IMR-90 (cell line): ENCODE data around the gene DPP10. TPM values are rescaled to one million over a fixed set of nuclear protein-coding genes. Genes with fewer than 3 reads are reported as not detected.
A peak's percentile ranks its signal among the peaks of the same experiment; 100 is the strongest.
"Not testable (repeated sequence)": the region's sequence is repeated elsewhere in the genome, so short reads cannot be mapped to it uniquely, and the experiment has no call there.

Source experiments
- ATAC-seq: fragments of 200-7000 bp; cut with Tn5 transposase; 2 replicates; pipeline ENCODE4 v1.9.1; 2020; ENCODE audit warnings: low read depth, mild to moderate bottlenecking, moderate library complexity
- BruUV-seq: library from RNA; stranded (reverse); fragments of 400-500 nt; replicated peaks from 2 replicates; lab custom pipeline; 2021; lab: Mats Ljungman, UMichigan
- CTCF ChIA-PET: fragments of 300-600 bp; formaldehyde crosslinking; extraction: SDS; loops from one replicate; lab custom pipeline; 2021; ENCODE audit warnings: antibody characterized with exemption; lab: Yijun Ruan, JAX
- POLR2A ChIA-PET: fragments of 300-600 bp; sonication (Branson Sonifier 250); formaldehyde crosslinking; loops from one replicate; lab custom pipeline; 2022; ENCODE audit warnings: antibody characterized with exemption; ENCODE audit not compliant: unreplicated experiment; lab: Charles Lee
- DNase-seq: peaks from one replicate; pipeline ENCODE4 v3.0.0; 2013
- H2AFZ ChIP-seq: replicated peaks from 2 replicates; pipeline ENCODE3; 2013; ENCODE audit warnings: low read length, mild to moderate bottlenecking; ENCODE audit not compliant: poor library complexity
- H2AK5ac ChIP-seq: 2 replicates; pipeline ENCODE4 v1.6.1; 2013; ENCODE audit warnings: low read depth, low read length, inconsistent platforms
- H2AK9ac ChIP-seq: replicated peaks from 2 replicates; pipeline ENCODE3; 2013; ENCODE audit warnings: mild to moderate bottlenecking, low read depth, low read length, moderate library complexity; ENCODE audit not compliant: poor library complexity
- H2BK120ac ChIP-seq: 2 replicates; pipeline ENCODE4 v1.6.1; 2013; ENCODE audit warnings: low read depth, low read length, inconsistent platforms
- H2BK15ac ChIP-seq: 3 replicates; pipeline ENCODE4 v1.6.1; 2013; ENCODE audit warnings: low read depth, low read length, inconsistent platforms
- H2BK20ac ChIP-seq: 2 replicates; pipeline ENCODE4 v1.6.1; 2013; ENCODE audit warnings: low read depth, mild to moderate bottlenecking, inconsistent platforms, low read length, moderate library complexity
- H2BK5ac ChIP-seq: 2 replicates; pipeline ENCODE4 v1.6.1; 2013; ENCODE audit warnings: mild to moderate bottlenecking, low read depth, low read length, inconsistent platforms; ENCODE audit not compliant: poor library complexity, severe bottlenecking
- H3K14ac ChIP-seq: replicated peaks from 2 replicates; pipeline ENCODE4 v1.6.1; 2013; ENCODE audit warnings: low read depth, low read length, inconsistent platforms
- H3K18ac ChIP-seq: 2 replicates; pipeline ENCODE4 v1.6.1; 2013; ENCODE audit warnings: low read depth, low read length, control low read depth
- H3K23ac ChIP-seq: 2 replicates; pipeline ENCODE4 v1.6.1; 2013; ENCODE audit warnings: low read depth, low read length, inconsistent platforms
- H3K27ac ChIP-seq: 2 replicates; pipeline ENCODE4 v1.5.1; 2013; ENCODE audit warnings: mild to moderate bottlenecking, control low read depth, low read length; ENCODE audit not compliant: insufficient read depth
- H3K27me3 ChIP-seq: 2 replicates; pipeline ENCODE4 v1.6.1; 2013; ENCODE audit warnings: low read length; ENCODE audit not compliant: control insufficient read depth, insufficient read depth
- H3K36me3 ChIP-seq: 2 replicates; pipeline ENCODE4 v1.6.1; 2013; ENCODE audit warnings: low read length, mixed read lengths; ENCODE audit not compliant: control insufficient read depth, insufficient read depth
- H3K4ac ChIP-seq: 2 replicates; pipeline ENCODE4 v1.6.1; 2013; ENCODE audit warnings: low read depth, low read length, inconsistent platforms
- H3K4me1 ChIP-seq: 2 replicates; pipeline ENCODE4 v1.6.1; 2013; ENCODE audit warnings: low read length, mixed read lengths; ENCODE audit not compliant: control insufficient read depth, insufficient read depth
- H3K4me2 ChIP-seq: 2 replicates; pipeline ENCODE4 v1.6.1; 2013; ENCODE audit warnings: low read depth, mild to moderate bottlenecking, control low read depth, low read length, moderate library complexity
- H3K4me3 ChIP-seq: 2 replicates; pipeline ENCODE4 v1.5.1; 2013; ENCODE audit warnings: low read depth, mild to moderate bottlenecking, control low read depth, low read length, moderate library complexity; ENCODE audit not compliant: insufficient read depth
- H3K56ac ChIP-seq: 2 replicates; pipeline ENCODE4 v1.6.1; 2013; ENCODE audit warnings: low read length, inconsistent platforms; ENCODE audit not compliant: insufficient read depth; ENCODE audit errors: extremely low read depth
- H3K79me1 ChIP-seq, 2 experiments: 2 replicates each; pipeline ENCODE4 v1.6.1; 2013; ENCODE audit warnings: low read length in 2 of 2, inconsistent platforms in 1 of 2, low read depth in 1 of 2
- H3K9ac ChIP-seq: 2 replicates; pipeline ENCODE4 v1.6.1; 2013; ENCODE audit warnings: low read depth, low read length, control low read depth
- H3K9me1 ChIP-seq: 2 replicates; pipeline ENCODE4 v1.6.1; 2013; ENCODE audit warnings: low read length, inconsistent platforms; ENCODE audit not compliant: insufficient read depth
- H3K9me3 ChIP-seq: 2 replicates; pipeline ENCODE4 v1.6.1; 2013; ENCODE audit warnings: low read length; ENCODE audit not compliant: control insufficient read depth, insufficient read depth
- H4K20me1 ChIP-seq: 2 replicates; pipeline ENCODE4 v1.6.1; 2013; ENCODE audit warnings: low read length, inconsistent platforms; ENCODE audit not compliant: insufficient read depth
- H4K5ac ChIP-seq: 2 replicates; pipeline ENCODE4 v1.6.1; 2013; ENCODE audit warnings: mild to moderate bottlenecking, low read depth, low read length, control low read depth
- H4K8ac ChIP-seq, 2 experiments: 2 replicates each; pipeline ENCODE4 v1.6.1; 2013; ENCODE audit warnings: low read depth in 2 of 2, low read length in 2 of 2, control low read depth in 1 of 2, inconsistent platforms in 1 of 2
- H4K91ac ChIP-seq: 2 replicates; pipeline ENCODE4 v1.6.1; 2013; ENCODE audit warnings: low read depth, low read length, inconsistent platforms; ENCODE audit not compliant: insufficient read depth
- MAFK ChIP-seq: IDR thresholded peaks from 2 replicates; pipeline ENCODE4 v1.6.1; 2012; ENCODE audit warnings: low read depth, low read length, improper control_type of control experiment
- NFE2L2 ChIP-seq: fragments of 150-350 bp; IDR thresholded peaks from 2 replicates; pipeline ENCODE4 v1.6.1; 2016; ENCODE audit warnings: low read depth, mild to moderate bottlenecking, low read length
- WGBS, 2 experiments: methylation state at CpG; one replicate each; pipeline versions ENCODE4 v1.1.5 to v1.1.7; 2013; ENCODE audit warnings: missing lambda C conversion rate in 2 of 2; ENCODE audit not compliant: insufficient read length in 1 of 2; ENCODE audit errors: extremely low coverage in 2 of 2; 5-methylcytosine and 5-hydroxymethylcytosine counted together
- dilution Hi-C: fragments of 300-500 bp; cut with HindIII; formaldehyde crosslinking; loops from one replicate; pipeline ENCODE4 v1.14.3; 2018; ENCODE audit warnings: low sequenced_read_pairs; ENCODE audit not compliant: unreplicated experiment
- in situ Hi-C: fragments of 300-500 bp; cut with MboI; formaldehyde crosslinking; loops from 3 replicates; pipeline ENCODE4 v1.14.3; 2019; ENCODE audit warnings: low sequenced_read_pairs, inconsistent platforms, mixed read lengths
- intact Hi-C: fragments of 100-400 bp; cut with micrococcal nuclease; formaldehyde crosslinking; loops from 2 replicates; pipeline ENCODE4 v1.10.0; 2022
- polyA plus RNA-seq, 3 experiments: library from polyadenylated mRNA; depleted of rRNA; stranded (reverse); fragments of >200 nt; gene quantifications; 2 replicates each; pipeline ENCODE4 v1.2.3, GENCODE V29; 2012; ENCODE audit warnings: low replicate concordance in 1 of 3
- total RNA-seq: library from RNA; depleted of rRNA; stranded (reverse); fragments of >200 nt; gene quantifications from 2 replicates; pipeline ENCODE4 v1.2.3, GENCODE V29; 2012

DPP10 gene
- total and polyA plus RNA-seq, 2 of the 4 experiments (the other 2 are of a cell fraction): not detected

DNA sequence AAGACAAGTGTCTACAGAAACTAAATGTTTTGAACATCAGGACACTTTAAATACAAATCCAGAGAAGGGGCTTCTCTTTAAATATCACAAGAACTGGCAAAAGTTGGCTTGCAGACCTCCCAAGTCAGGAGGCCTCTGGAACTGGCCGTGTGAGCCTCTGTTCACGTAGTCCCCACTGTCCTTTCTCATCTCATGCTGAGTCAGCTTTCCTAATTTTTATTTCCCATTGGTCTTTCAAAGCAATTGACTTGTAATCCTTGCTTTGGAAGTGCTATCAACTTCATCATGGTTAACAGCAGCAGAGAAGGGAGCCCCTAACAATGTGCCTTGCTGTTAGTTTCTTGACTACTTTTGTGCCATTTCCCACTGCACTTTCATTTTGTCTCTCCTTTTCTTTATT, 303.3 kb downstream of the DPP10 start:
- BruUV-seq: no TSS peak
- Histone ChIP-seq H4K8ac (no peak overlapping the region), H3K4me3 (no peak overlapping the region), H2BK5ac (no peak overlapping the region), H3K18ac (no peak overlapping the region), H3K4me1 (no peaks in the 10 kb centered on the region), H2AK9ac (no peak overlapping the region), H3K79me1 (no peaks in the 10 kb centered on the region), H2BK20ac (no peak overlapping the region), H4K91ac (no peak overlapping the region), H3K56ac (no peak overlapping the region), H3K9ac (no peak overlapping the region), H3K9me3 (0 out of 2 replicates have a peak, but pooled peaks cover 2% of the 10 kb centered on the region), H2AFZ (no peak overlapping the region), H3K4ac (no peak overlapping the region), H2BK120ac (no peak overlapping the region), H4K5ac (no peak overlapping the region), H3K23ac (no peak overlapping the region), H3K27me3 (no peaks in the 10 kb centered on the region), H2AK5ac (no peak overlapping the region), H4K20me1 (no peaks in the 10 kb centered on the region), H3K36me3 (no peaks in the 10 kb centered on the region), H3K4me2 (no peak overlapping the region), H2BK15ac (no peak overlapping the region), H3K9me1 (no peaks in the 10 kb centered on the region), H3K14ac (no peak overlapping the region), H3K27ac (no peak overlapping the region)
- no CpG with 5 or more reads among the region's 2 CpGs for WGBS, 2 experiments
- ATAC-seq: no peak
- dilution Hi-C loops: no loop called here
- CTCF ChIA-PET: no interaction called here
- intact Hi-C loops: no loop called here
- POLR2A ChIA-PET: no interaction called here
- TF ChIP-seq NFE2L2 (no peak), MAFK (peak; percentile 77)
- DNase-seq: no peak
- in situ Hi-C loops: no loop called here

GRCh38 chr2:114748175-114748574, 305.7 kb downstream of the DPP10 start:
- H2AK9ac ChIP-seq, H3K4ac ChIP-seq, H3K4me1 ChIP-seq, POLR2A ChIA-PET, DNase-seq, H4K20me1 ChIP-seq, BruUV-seq, H3K18ac ChIP-seq, H2BK15ac ChIP-seq, H3K9ac ChIP-seq, H3K79me1 ChIP-seq, H2BK5ac ChIP-seq, H3K14ac ChIP-seq, H3K9me3 ChIP-seq, H3K27ac ChIP-seq, H3K23ac ChIP-seq, intact Hi-C loops, H2BK120ac ChIP-seq, H3K4me3 ChIP-seq, dilution Hi-C loops, H3K27me3 ChIP-seq, H3K36me3 ChIP-seq, H2AFZ ChIP-seq, ATAC-seq, H2AK5ac ChIP-seq, H4K91ac ChIP-seq, H3K4me2 ChIP-seq, H3K56ac ChIP-seq, H4K5ac ChIP-seq, in situ Hi-C loops, H3K9me1 ChIP-seq, H4K8ac ChIP-seq, H2BK20ac ChIP-seq, CTCF ChIA-PET: not testable (repeated sequence)
- no CpG with 5 or more reads among the region's 5 CpGs for WGBS, 2 experiments
